H9 (cell line): Measurements from ENCODE around the gene TMEM182. TPM values are rescaled to one million over a fixed set of nuclear protein-coding genes. Genes with fewer than 3 reads are reported as not detected.

ENCODE experiments used
- DNase-seq: peaks from one replicate; pipeline ENCODE4 v3.0.0-alpha.2; 2017
- H2AFZ ChIP-seq: one replicate; pipeline ENCODE4 v1.6.1; 2013; ENCODE audit warnings: mild to moderate bottlenecking, low read length, control low read depth, moderate library complexity
- H2AK5ac ChIP-seq: 2 replicates; pipeline ENCODE4 v1.6.1; 2013; ENCODE audit warnings: low read length, control low read depth, mixed read lengths; ENCODE audit not compliant: insufficient read length
- H2BK120ac ChIP-seq: one replicate; pipeline ENCODE4 v1.6.1; 2013; ENCODE audit warnings: low read depth, mild to moderate bottlenecking, low read length, control low read depth, inconsistent platforms; ENCODE audit not compliant: poor library complexity, severe bottlenecking
- H2BK12ac ChIP-seq: 2 replicates; pipeline ENCODE4 v1.6.1; 2013; ENCODE audit warnings: low read length, control low read depth, mixed read lengths, low read depth; ENCODE audit not compliant: insufficient read length
- H2BK15ac ChIP-seq: 2 replicates; pipeline ENCODE4 v1.6.1; 2013; ENCODE audit warnings: low read depth, low read length, control low read depth
- H2BK20ac ChIP-seq: one replicate; pipeline ENCODE4 v1.6.1; 2013; ENCODE audit warnings: low read depth, mild to moderate bottlenecking, low read length, control low read depth, inconsistent platforms; ENCODE audit not compliant: poor library complexity, severe bottlenecking
- H2BK5ac ChIP-seq: 2 replicates; pipeline ENCODE4 v1.6.1; 2013; ENCODE audit warnings: low read length, control low read depth, mixed read lengths; ENCODE audit not compliant: insufficient read length
- H3K14ac ChIP-seq: 2 replicates; pipeline ENCODE4 v1.6.1; 2013; ENCODE audit warnings: low read length, control low read depth; ENCODE audit not compliant: insufficient read depth
- H3K18ac ChIP-seq: 2 replicates; pipeline ENCODE4 v1.6.1; 2013; ENCODE audit warnings: low read depth, mild to moderate bottlenecking, mixed read lengths, low read length, control low read depth; ENCODE audit not compliant: insufficient read length
- H3K23ac ChIP-seq: 2 replicates; pipeline ENCODE4 v1.6.1; 2013; ENCODE audit warnings: low read length, control low read depth, mixed read lengths, low read depth; ENCODE audit not compliant: insufficient read length
- H3K23me2 ChIP-seq: 2 replicates; pipeline ENCODE4 v1.6.1; 2013; ENCODE audit warnings: low read depth, mild to moderate bottlenecking, mixed read lengths, low read length, control low read depth; ENCODE audit not compliant: insufficient read length, poor library complexity, severe bottlenecking
- H3K27ac ChIP-seq: 2 replicates; pipeline ENCODE4 v1.5.1; 2013; ENCODE audit warnings: low read length, control low read depth, mixed read lengths, low read depth; ENCODE audit not compliant: insufficient read length
- H3K27me3 ChIP-seq: 2 replicates; pipeline ENCODE4 v1.6.1; 2013; ENCODE audit warnings: low read length, control low read depth, inconsistent platforms; ENCODE audit not compliant: insufficient read depth
- H3K4ac ChIP-seq: 2 replicates; pipeline ENCODE4 v1.6.1; 2013; ENCODE audit warnings: low read depth, mild to moderate bottlenecking, control low read depth, inconsistent platforms, low read length, moderate library complexity
- H3K4me1 ChIP-seq: 2 replicates; pipeline ENCODE4 v1.6.1; 2013; ENCODE audit warnings: low read length, control low read depth, inconsistent platforms; ENCODE audit not compliant: insufficient read depth
- H3K4me2 ChIP-seq: 2 replicates; pipeline ENCODE4 v1.6.1; 2013; ENCODE audit warnings: low read length, control low read depth, mixed read lengths; ENCODE audit not compliant: insufficient read length, insufficient read depth
- H3K56ac ChIP-seq: 2 replicates; pipeline ENCODE4 v1.6.1; 2013; ENCODE audit warnings: low read depth, mild to moderate bottlenecking, mixed read lengths, low read length, control low read depth; ENCODE audit not compliant: insufficient read length
- H3K79me1 ChIP-seq: 2 replicates; pipeline ENCODE4 v1.6.1; 2013; ENCODE audit warnings: low read depth, mild to moderate bottlenecking, moderate library complexity, low read length, control low read depth, inconsistent platforms; ENCODE audit not compliant: insufficient read depth, poor library complexity, severe bottlenecking
- H3K79me2 ChIP-seq: 2 replicates; pipeline ENCODE4 v1.6.1; 2013; ENCODE audit warnings: low read length, control low read depth, inconsistent platforms; ENCODE audit not compliant: insufficient read depth
- H3K9ac ChIP-seq: 2 replicates; pipeline ENCODE4 v1.6.1; 2013; ENCODE audit warnings: low read length, control low read depth, mixed read lengths; ENCODE audit not compliant: insufficient read length; ENCODE audit errors: extremely low read depth
- H3K9me3 ChIP-seq: one replicate; pipeline ENCODE4 v1.6.1; 2013; ENCODE audit warnings: low read depth, low read length, inconsistent platforms; ENCODE audit not compliant: control insufficient read depth
- H3T11ph ChIP-seq: one replicate; pipeline ENCODE4 v1.6.1; 2013; ENCODE audit warnings: mild to moderate bottlenecking, low read length, control low read depth, inconsistent platforms
- H4K20me1 ChIP-seq: one replicate; pipeline ENCODE4 v1.6.1; 2013; ENCODE audit not compliant: control insufficient read depth, insufficient read length, insufficient read depth
- H4K5ac ChIP-seq: 2 replicates; pipeline ENCODE4 v1.6.1; 2013; ENCODE audit warnings: low read depth, mild to moderate bottlenecking, mixed read lengths, low read length, control low read depth; ENCODE audit not compliant: insufficient read length
- H4K8ac ChIP-seq: replicated peaks from 2 replicates; pipeline ENCODE4 v1.6.1; 2013; ENCODE audit warnings: low read length, control low read depth, mixed read lengths, low read depth; ENCODE audit not compliant: insufficient read length
- H4K91ac ChIP-seq: 2 replicates; pipeline ENCODE4 v1.6.1; 2013; ENCODE audit warnings: low read depth, mild to moderate bottlenecking, moderate library complexity, mixed read lengths, low read length, control low read depth; ENCODE audit not compliant: insufficient read length
- H3K27ac Mint-ChIP-seq, 3 experiments: 2 replicates in 2 of 3; 3 replicates in 1 of 3; pipeline ENCODE4 v1.8.0; 2020 to 2021; ENCODE audit warnings: mixed read lengths in 3 of 3, mild to moderate bottlenecking in 1 of 3, moderate library complexity in 1 of 3
- H3K27me3 Mint-ChIP-seq: 2 replicates; pipeline ENCODE4 v1.8.0; 2021; ENCODE audit warnings: low read depth, mild to moderate bottlenecking, moderate library complexity, mixed read lengths
- H3K36me3 Mint-ChIP-seq, 3 experiments: 2 replicates in 2 of 3; 3 replicates in 1 of 3; pipeline ENCODE4 v1.8.0; 2020 to 2021; ENCODE audit warnings: low read depth in 3 of 3, mixed read lengths in 3 of 3; ENCODE audit not compliant: insufficient read depth in 1 of 3
- H3K4me1 Mint-ChIP-seq, 2 experiments: 2 replicates each; pipeline ENCODE4 v1.8.0; 2020; ENCODE audit warnings: mixed read lengths in 2 of 2
- H3K4me3 Mint-ChIP-seq, 2 experiments: 2 replicates in 1 of 2; 3 replicates in 1 of 2; pipeline ENCODE4 v1.8.0; 2020 to 2021; ENCODE audit warnings: mild to moderate bottlenecking in 2 of 2, mixed read lengths in 2 of 2, moderate library complexity in 1 of 2
- H3K9me3 Mint-ChIP-seq, 2 experiments: 2 replicates in 1 of 2; 3 replicates in 1 of 2; pipeline ENCODE4 v1.8.0; 2020; ENCODE audit warnings: mild to moderate bottlenecking in 2 of 2, mixed read lengths in 2 of 2, moderate library complexity in 1 of 2
- WGBS: extraction: QIAGEN DNeasy Blood & Tissue Kit; methylation state at CpG from one replicate; pipeline ENCODE4 v1.1.7; 2013; ENCODE audit warnings: missing lambda C conversion rate, low lambda C conversion rate, mixed read lengths; ENCODE audit not compliant: insufficient read length; ENCODE audit errors: extremely low coverage; 5-methylcytosine and 5-hydroxymethylcytosine counted together
- total RNA-seq: library from RNA; stranded (reverse); gene quantifications from 2 replicates; pipeline ENCODE4 v1.2.1, GENCODE V29; 2021
- TF ChIP-seq, protein P1 (sequence below): fragments of 200-600 bp; sonication (generic); conservative IDR thresholded peaks from 3 replicates; pipeline ENCODE4 v1.8.0; 2021; ENCODE audit warnings: antibody characterized with exemption, mild to moderate bottlenecking

Gene TMEM182
- total RNA-seq, 1 experiment from 2014 or later: 3.6 TPM

DNA sequence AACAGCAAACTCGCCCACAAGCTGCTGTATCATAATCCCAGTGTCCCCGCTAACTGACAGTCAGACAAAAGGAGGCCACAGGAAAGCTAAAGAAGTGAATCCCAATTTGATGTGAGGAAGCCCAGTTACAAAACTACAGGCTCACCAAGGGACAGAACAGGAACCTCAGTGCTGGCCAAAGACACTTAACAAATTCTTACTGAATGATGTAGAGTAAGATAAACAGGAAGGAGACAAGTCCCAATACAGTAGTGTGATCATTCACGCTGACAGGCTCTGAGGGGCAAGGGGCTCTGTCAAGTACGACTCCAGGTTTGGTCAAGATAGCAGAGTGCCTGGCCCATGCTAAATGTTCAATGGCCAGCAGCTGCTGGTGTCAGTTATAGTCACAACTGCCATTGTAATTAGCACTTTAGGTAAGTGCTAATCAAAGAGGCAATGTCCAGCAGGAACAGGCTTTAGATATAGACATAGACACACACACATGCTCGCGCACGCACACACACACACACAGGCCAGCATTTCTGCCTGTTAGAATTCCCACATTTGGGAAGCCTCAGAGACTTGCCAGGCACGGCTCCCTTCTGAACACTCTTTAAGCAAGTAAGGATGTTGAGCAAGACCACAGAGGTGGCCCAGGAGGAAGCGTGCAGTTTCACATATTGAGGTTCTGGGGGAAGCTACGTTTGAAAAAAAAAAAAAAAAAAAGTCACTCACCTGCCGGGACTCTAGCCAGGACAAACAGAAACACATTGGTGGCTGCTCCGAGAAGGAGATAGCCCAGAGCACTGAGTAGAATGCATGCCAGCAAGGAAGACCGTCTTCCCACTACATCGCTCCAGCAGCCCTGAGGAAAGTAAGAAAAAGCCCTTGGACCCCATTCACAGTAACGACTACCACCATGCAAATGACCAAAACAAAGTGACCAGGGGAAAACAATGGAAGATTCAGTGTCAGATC lies 35.4 kb upstream of the TMEM182 start:
- Histone ChIP-seq H3K23ac (no peak overlapping the region), H2BK15ac (no peak overlapping the region), H3K56ac (no peak overlapping the region), H3K79me2 (no peaks in the 10 kb centered on the region), H3K79me1 (no peaks in the 10 kb centered on the region), H3K27ac (no peak overlapping the region), H3K23me2 (no peaks in the 10 kb centered on the region), H4K5ac (no peak overlapping the region), H4K91ac (no peak overlapping the region), H4K8ac (no peak overlapping the region), H2BK120ac (no peak overlapping the region), H3K27me3 (no peaks in the 10 kb centered on the region), H3K4me2 (no peak overlapping the region), H2BK5ac (no peak overlapping the region), H3K14ac (no peak overlapping the region), H3K9me3 (no peaks in the 10 kb centered on the region), H3K9ac (no peak overlapping the region), H2AK5ac (no peak overlapping the region), H3T11ph (no peak overlapping the region), H3K18ac (no peak overlapping the region), H3K4ac (no peak overlapping the region), H2BK20ac (no peak overlapping the region), H2AFZ (no peak overlapping the region), H2BK12ac (no peak overlapping the region), H3K4me1 (no peaks in the 10 kb centered on the region), H4K20me1 (no peaks in the 10 kb centered on the region)
- TF ChIP-seq, protein P1, sequence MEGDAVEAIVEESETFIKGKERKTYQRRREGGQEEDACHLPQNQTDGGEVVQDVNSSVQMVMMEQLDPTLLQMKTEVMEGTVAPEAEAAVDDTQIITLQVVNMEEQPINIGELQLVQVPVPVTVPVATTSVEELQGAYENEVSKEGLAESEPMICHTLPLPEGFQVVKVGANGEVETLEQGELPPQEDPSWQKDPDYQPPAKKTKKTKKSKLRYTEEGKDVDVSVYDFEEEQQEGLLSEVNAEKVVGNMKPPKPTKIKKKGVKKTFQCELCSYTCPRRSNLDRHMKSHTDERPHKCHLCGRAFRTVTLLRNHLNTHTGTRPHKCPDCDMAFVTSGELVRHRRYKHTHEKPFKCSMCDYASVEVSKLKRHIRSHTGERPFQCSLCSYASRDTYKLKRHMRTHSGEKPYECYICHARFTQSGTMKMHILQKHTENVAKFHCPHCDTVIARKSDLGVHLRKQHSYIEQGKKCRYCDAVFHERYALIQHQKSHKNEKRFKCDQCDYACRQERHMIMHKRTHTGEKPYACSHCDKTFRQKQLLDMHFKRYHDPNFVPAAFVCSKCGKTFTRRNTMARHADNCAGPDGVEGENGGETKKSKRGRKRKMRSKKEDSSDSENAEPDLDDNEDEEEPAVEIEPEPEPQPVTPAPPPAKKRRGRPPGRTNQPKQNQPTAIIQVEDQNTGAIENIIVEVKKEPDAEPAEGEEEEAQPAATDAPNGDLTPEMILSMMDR: no peak
- no CpG with 5 or more reads among the region's 15 CpGs for WGBS
- Mint-ChIP-seq H3K4me1 (no peaks in the 10 kb centered on the region), H3K4me3 (no peak overlapping the region), H3K27ac (no peak overlapping the region; a peak in 1 of 7 replicates), H3K9me3 (no peaks in the 10 kb centered on the region), H3K27me3 (no peaks in the 10 kb centered on the region), H3K36me3 (peaks cover 26 to 64% (median 64%) of the 10 kb centered on the region in 3 experiments)
- no peak for DNase-seq
